Central memory CD4-positive, alpha-beta T cell (primary cell): ENCODE results near the gene SNAP47.

Experiments
- DNase-seq: peaks from one replicate; pipeline ENCODE4 v3.0.0; 2022

Gene SNAP47

DNA sequence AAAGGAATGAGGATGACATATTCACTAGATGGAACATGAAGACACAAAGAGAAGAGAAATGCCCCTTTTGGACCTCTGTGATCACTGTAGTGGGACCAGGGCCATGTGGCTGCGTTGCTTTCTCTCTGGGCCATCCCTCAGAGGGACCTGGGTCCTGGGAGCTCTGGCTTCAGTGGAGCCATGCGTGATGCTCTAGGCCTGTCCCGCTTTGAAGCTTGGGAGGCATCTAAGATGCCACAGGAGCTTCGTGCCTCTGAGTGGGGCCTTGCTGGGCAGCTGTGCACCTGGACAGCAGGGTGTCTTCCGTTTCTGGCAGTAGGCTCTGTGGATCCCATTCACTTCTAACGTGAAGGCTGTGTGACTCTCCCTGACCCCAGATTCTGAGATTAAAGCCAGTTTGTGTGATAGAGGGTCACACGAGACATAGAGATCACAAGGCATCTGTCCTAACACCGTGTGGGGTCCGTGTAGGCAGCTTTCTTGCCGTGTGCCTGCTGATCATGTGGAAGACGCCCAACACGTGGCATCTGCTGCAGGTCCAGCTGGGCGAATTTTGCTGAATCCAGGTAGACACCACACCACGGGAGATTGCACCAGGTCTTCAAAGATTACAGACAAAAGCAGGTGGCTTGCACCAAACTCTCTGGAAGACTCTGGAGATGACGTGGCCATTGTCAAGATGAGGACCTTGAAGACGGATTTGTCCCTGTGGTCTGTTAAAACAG, 63.0 kb downstream of the SNAP47 start:
- DNase-seq: no peak

- no peak for DNase-seq
Observed at GRCh38 chr1:227799756-227800155, 64.5 kb downstream of the SNAP47 start.

- DNase-seq: no peak
Observed at GRCh38 chr1:227803933-227804332, 68.7 kb downstream of the SNAP47 start.

GRCh38 chr1:227805606-227806197, 70.5 kb downstream of the SNAP47 start:
- DNase-seq: no peak

- no peak for DNase-seq
Observed at GRCh38 chr1:227808566-227808965, 73.3 kb downstream of the SNAP47 start.

- no peak for DNase-seq
Observed at GRCh38 chr1:227809026-227809425, 73.8 kb downstream of the SNAP47 start.

GRCh38 chr1:227813962-227814361, 78.7 kb downstream of the SNAP47 start:
- DNase-seq: no peak

- no peak for DNase-seq
Observed at GRCh38 chr1:227815468-227816409, 80.5 kb downstream of the SNAP47 start, which contains the start of gene PRSS38. Gene PRSS38, plus strand, starts transcription at chr1:227815675. Its CDS starts 42 bp downstream, at chr1:227815717.

DNA sequence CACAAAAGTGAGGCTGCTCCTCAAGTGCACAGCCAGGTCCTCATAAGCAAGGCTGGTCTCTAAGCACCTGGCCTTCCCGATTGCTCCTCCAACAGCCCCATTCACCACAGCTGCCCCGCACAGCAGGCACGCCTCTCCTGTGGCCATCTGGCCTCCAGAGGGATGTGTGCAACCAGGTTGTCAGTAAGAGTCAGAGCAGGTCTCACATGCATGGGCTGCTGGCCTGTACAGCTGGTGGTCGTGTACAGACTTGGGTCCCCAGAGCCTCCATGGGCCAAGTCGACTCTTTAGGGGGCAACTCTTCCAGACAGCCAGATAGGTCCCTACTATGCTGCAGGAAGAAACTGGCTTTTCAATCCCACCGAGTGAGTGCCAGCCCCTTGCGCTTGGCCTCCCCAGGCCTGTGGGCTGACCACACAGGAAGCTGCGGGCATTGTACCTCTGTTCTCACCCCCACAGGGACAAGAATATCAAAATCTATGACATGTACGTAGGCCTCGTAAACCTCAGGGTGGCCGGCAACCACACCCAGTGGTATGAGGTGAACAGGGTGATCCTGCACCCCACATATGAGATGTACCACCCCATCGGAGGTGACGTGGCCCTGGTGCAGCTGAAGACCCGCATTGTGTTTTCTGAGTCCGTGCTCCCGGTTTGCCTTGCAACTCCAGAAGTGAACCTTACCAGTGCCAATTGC, 81.7 kb downstream of the SNAP47 start:
- no peak for DNase-seq

DNA sequence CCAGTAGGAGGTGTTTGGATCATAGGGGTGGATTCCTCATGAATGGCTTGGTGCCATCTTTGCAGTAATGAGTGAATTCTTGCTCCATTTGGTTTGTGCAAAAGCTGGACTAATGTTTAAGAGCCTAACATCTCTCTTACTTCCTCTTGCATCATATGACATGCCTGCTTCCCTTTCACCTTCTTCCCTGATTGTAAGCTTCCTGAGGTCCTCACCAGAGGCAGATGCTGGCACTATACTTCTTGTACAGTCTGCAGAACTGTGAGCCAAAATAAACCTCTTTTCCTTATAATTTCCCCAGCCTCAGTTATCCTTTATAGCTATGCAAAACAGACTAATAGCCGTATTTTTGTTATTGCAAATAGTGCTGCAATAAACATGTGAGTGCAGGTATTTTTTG, 88.3 kb downstream of the SNAP47 start:
- DNase-seq: no peak

GRCh38 chr1:227824204-227824603, 89.0 kb downstream of the SNAP47 start:
- DNase-seq: no peak

- DNase-seq: no peak
Observed at GRCh38 chr1:227828786-227829185, 93.6 kb downstream of the SNAP47 start.
